GF-D8 (cell line): ENCODE data around the gene RAPGEF6.
A peak's percentile ranks its signal among the peaks of the same experiment; 100 is the strongest.
"Not testable (repeated sequence)": the region's sequence is repeated elsewhere in the genome, so short reads cannot be mapped to it uniquely, and the experiment has no call there.

Experiments
- DNase-seq: peaks from one replicate; lab custom pipeline; 2025; lab: John Stamatoyannopoulos, UW

The RAPGEF6 gene

DNA sequence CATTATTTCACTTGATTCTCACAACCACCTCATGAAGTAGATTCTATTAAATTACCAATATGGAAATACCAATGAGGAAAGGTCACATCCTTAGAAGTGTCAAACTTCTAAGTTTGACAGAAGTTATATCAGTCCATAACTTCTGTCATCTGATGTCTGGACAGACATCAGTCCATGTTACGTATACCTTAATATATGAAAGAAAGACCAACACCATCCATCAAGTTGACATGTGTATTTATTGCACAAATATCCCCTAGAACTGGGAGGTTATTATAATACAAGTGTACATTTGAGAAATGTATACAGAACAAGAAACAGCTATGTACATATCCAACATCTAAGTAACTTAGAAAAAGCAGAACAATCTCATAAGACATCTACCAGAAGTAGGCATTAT, 6.5 kb upstream of the RAPGEF6 start:
- DNase-seq: no peak

DNA sequence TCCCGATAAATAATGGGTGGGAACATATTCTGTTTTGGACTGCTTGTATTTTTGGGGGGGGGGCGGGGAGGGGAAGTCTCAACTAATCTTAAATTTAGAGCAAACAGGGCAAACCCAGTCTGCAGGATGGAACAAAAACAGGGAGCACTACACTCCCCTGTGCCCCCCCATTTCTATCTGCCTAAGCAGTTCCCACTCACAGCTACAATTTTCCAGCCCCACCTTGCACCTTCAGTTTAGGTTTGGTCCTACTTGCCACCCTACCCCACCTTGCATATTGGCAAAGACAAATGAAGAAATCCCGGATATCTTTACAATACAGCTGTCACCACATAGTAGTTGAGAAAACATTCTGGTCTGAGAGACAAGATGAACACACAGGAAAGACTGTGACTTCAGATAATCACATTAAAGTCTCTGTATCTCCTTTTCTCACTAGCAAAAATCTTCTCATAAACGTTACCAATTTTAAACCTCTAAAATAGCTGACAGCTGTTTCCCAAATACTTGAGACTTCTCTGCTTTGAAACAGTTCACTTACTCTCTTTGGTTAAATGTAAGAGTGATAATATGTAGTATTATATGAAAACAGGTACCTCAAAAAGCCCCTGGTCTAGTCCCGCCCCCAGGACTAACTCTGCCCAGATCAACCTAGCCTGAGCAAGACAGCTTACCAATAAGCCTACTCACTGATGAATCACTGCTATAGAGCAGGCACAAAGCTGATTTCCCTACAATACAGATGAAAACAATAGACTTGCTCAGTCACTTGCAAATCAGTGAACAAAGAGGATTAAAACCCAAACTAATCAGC, 5.2 kb upstream of the RAPGEF6 start:
- peak; percentile 62 for DNase-seq

DNA sequence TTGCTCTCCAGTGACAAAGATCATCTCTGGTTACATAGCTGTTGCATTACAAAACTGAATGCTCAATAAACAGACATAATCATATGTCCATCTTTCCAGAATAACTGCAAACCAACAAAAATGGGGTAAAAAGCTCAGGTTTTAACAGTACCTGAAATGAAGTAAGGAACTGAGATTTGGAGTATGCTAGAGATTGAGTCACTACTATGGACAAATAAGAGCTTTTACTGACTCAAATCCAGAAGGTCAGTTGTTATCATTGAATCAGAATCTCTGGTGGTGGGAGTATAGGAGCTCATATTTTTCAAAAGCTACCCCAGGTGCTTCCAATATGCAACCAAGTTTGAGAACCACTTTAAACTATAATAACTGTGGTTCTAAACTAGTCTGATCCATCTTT, 4.1 kb upstream of the RAPGEF6 start:
- DNase-seq: no peak

DNA sequence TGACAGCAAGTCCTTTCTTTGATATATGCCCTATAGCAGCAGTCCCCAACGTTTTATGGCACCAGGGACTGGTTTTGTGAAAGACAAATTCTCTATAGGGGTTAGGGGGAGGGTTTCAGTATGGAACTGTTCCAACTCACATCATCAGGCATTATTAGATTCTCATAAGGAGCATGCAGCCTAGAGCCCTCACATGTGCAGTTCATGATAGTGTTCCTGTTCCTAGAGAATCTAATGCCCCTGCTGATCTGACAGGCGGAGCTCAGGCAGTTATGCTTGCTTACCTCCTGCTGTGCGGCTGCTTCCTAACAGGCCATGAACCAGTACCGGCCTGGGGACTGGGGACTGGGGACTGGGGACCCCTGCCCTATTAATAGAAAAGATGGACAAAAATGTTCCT, 2.7 kb upstream of the RAPGEF6 start:
- DNase-seq: no peak

DNA sequence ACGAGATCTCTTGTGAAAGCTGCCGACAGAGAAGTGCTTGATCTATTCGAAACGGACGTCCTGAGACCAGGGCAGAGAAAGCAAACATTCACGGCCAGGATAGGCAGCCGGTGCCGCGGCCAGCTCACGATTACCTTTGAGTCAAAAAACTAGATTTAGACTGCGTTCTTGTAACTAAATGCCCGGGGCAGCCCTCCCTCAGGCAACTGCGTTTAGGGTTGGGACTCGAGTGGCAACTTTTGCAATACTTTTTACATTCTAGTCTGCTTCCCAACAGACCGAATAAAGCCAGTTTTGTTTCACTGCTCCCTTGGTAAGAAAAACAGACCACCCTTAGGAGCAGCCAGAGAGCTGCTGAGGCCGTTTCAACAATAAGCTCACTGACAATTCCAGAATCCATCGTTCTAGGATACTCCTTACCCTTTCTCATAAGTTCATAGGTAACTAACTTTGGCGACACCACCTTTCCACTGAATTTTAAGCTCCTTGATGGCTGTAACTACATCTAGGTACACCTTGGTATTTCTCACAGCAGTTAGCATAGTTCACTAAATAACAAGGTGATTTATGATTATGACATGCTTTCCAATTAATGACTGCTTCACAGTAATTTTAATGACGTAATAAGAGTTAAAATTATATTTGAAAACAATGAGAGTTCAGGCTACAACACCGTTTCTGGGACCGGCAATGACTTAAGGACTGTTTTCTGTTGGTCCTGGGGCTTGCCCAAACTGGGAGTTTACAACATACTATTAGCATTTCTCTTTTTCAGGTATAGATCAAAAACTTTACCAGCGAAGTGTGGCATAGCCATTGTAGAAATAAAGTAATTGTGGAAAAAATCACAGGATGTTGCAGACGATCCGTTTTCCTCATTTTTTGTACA, 899 bp upstream of the RAPGEF6 start:
- DNase-seq: no peak

DNA sequence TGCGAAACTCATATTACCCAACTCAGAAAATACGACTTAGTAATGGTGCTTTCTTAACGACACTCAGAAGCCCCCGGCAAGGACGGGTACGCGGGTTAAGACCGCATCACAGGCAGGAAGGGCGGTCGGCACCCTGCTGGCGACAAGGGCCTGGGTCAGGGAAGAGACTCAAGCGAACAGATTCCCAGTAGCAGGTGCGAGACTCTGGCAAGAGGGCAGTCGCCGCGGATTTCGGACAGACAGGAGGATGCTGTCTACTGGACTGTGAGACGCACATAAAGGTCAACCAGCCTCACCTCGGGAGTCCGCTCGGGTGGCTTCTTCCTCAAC, 398 bp downstream of the RAPGEF6 start:
- peak; percentile 40 for DNase-seq

DNA sequence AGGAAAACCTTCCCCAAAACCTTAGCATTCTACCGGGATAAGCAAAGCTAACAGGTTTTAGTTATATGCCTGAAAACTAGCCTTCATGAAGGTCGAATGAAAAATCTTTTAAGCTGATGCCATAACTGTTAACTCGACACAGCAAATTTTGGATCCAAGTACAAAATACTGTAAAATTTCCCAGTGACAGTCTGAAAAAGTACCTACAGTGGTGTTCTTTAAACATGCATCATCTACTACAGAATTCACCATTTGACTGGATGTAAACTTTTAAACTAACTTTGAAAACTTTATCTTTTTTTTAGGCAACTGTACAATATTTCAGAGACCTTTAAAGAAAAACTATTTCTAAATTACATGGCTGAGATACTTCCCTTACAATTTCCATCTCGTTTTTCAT, 791 bp downstream of the RAPGEF6 start:
- no peak for DNase-seq

DNA sequence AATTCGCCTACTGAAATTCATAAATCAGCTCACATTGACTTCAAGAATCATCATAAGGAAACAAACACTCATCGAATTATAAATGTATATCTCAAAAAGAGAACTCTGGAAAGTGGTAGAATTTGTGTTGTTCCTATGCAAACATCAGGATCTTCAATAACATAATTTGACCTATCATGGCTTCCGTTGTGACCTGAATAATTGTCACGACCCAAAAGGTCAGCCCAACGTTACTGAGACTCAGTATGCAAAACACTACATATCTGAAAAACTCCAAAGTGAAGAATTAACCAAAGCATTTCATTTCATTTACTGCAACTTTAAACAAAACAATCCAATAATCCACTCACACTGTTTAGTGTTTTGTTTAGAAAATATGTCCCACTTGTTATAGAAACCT, 1.2 kb downstream of the RAPGEF6 start:
- DNase-seq: no peak

DNA sequence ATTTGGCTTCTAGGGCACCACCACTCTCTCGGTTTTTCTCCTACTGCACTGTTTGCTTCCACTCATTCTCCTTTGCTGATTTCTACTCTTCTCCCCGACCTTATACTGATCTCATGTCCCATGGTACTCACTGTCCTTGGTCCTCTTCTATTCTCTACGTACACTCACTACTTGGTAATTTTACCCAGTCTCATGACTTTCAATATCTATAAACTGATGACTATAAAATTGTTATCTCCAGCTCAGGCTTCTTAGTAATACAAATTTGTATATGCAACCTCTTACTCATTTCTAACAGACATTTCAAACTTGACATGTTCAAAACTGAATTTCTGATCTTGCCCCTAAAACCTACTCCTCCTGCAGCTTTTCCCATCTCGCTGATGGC, 4.1 kb downstream of the RAPGEF6 start:
- DNase-seq: no peak

DNA sequence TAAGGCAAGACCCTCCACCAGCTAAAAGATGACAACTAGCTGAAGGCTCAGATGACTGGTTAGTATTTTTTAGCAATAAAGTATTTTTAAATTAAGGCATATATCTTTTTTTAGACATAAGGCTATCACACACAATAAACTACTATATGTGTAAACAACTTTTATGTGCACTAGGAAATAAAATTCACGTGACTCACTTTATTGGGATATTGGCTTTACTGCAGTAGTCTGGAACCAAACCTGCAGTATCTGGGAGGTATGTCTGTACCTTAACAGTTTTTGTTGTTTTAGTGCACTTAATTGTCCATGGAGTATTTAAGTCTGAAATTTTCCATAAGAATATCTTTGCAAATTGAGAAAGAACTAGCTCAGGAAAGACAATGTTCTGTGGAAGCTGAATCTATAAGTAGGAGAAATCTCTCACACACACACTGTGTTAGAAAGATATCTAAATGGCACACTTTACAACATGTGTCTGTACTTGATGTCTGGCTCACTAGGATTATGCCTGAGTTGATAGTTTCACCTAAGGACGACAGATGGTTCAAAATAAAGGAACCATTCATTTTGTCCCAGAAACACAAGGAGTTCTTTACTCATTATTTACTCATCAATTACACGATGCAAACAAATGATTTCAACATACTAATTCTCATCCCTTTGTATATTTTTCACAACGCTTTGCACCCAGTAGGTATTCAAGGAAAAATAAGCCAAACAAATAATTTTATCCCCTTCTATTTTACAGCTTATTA, 4.6 kb downstream of the RAPGEF6 start:
- no peak for DNase-seq

DNA sequence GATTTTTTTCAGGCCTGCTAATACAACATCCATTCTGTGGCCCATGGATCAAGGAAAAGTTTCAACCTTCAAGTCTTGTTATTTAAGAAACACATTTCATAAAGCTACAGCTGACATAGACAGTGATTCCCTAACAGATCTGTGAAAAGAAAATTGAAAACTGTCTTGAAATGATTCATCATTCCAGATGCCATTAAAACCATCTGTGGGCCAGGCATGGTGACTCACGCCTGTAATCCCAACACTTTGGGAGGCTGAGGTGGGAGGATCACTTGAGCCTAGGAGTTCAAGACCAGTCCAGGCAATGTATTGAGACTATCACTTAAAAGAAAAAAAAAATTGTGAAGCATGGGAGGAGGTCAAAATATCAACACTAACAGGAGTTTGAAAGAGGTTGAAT, 6.0 kb downstream of the RAPGEF6 start:
- no peak for DNase-seq

DNA sequence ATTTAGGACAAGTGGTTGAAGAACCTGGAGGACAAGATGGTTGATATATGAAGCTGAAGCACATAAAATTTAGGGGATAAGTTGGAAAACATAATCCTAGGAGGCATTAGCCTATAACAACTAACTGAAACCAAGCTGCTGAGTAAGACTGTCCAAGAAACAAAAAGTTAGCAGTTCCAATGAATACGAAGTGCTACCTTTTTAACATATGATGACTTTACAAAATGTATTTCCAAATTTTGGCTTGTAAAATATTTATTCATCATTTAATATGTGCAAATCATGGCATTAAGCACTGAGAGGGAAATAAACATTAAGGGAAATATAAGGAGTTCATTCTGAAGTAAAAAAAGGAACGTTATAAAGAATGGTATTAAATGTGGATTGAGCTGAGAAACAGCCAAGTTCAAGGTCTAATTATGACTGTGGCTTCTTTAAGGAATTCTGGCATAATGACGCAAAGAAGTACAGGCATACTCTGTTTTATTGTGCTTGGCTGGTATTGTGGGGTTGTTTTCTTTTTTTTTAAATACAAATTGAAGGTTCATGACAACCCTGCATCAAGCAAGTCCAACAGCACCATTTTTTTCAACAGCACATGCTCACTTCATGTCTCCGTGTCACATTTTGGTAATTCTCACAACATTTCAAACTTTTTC, 7.7 kb downstream of the RAPGEF6 start:
- no peak for DNase-seq

DNA sequence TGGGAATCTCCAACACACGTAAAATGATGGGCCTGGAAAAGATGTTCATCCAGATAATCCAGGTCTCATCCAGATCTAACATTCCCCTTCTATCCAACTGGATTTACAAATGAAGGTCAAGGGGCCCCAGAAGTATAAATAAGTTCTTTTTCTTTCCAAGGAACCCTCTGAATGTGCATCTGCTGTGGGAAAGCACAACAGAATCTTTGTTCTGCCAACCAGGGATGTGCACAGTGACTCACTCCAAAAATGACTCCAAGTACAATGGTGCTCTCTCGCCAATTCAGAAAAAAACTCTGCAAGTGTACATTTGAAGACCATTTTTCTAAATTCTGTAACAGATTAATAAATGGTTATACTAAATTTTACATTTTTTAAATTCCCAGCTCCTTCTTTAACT, 12.4 kb downstream of the RAPGEF6 start:
- DNase-seq: no peak

DNA sequence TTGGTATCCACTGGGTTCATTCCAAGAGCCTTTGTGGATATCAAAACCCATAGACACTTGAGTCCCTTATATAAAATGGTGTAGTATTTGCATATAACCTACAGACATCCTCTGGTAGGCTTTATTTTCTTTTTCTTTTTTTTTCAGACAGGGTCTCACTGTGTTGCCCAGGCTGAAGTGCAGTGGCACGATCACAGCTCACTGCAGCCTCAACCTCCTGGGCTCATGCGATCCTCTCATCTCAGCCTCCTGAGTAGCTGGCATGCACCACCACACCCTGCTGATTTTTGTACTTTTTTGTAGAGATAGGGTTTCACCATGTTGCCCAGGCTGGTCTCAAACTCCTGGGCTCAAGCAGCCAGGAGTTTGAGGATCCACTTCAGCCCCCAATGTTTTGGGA, 13.9 kb downstream of the RAPGEF6 start:
- DNase-seq: not testable (repeated sequence)

DNA sequence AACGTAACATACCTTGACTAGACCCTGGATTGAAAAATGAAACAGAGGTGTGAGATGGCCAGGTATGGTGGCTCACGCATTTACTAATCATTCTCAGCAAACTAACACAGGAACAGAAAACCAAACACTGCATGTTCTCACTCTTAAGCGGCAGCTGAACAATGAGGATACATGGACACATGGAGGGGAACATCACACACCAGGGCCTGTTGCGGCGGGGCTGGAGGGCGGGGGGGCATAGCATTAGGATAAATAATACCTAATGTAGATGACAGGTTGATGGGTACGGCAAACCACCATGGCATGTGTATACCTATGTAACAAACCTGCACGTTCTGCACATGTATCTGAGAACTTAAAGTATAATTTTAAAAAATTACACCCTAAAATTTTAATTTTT, 15.9 kb downstream of the RAPGEF6 start:
- no peak for DNase-seq

DNA sequence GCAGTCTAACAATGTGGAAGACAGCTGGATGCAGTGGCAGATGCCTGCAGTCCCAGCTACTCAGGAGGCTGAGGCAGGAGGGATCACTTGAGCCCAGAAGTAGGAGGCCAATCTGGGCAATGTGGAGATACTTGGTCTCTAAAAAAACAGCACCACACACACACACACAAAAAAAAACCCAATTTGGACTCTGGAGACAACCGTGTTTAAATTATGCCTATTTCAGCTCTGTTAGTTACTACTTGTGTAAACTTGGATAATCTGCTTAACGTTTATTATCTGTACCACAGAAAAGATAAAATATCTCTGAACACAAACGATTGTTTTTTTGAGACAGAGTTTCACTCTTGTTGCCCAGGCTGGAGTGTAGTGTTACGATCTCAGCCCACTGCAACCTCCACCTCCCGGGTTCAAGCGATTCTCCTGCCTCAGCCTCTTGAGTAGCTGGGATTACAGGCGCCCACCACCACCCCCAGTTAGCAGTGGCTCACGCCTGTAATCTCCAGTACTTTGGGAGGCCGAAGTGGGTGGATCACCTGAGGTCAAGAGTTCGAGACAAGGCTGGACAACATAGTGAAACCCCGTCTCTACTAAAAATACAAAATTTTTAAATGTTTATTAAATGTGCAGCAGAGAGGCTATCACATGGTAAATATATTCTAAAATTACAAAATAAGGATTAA, 17.7 kb downstream of the RAPGEF6 start:
- no peak for DNase-seq

DNA sequence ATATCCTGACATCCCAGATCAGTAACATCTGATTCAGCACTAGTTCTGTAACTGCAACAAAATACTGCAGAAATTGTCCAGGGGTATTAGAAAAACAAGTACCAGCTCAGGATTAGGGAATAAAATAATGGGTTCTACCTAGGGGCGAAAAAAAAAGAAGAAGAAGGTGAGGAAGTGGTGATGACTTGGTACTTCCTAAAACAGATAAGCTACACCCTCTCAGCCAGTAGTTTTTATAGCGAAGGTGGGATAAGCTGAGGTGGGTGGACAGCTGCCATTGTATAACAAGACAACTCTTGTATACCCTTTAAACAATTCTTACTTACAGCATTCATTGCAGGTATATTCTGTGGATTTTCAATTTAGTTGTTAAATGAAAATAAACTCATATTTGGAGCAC, 19.1 kb downstream of the RAPGEF6 start:
- DNase-seq: no peak

DNA sequence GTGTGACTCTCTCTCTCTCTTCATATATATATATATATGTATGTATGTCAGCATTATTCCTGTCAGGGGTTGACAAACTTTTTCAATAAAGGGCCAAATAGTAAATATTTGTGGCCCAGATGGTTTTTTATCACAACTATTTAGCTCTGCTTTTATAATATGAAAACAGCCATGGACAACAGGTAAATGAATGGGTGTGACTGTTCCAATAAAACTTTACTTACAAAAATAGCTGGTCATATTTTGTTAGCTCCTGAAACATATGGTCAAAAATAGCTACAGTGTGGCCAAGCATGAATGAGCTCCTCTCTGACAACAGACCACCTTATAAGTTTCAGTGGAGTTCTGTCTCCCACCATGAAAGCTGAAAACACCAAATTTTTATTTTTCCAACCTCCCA, 21.6 kb downstream of the RAPGEF6 start:
- DNase-seq: no peak

DNA sequence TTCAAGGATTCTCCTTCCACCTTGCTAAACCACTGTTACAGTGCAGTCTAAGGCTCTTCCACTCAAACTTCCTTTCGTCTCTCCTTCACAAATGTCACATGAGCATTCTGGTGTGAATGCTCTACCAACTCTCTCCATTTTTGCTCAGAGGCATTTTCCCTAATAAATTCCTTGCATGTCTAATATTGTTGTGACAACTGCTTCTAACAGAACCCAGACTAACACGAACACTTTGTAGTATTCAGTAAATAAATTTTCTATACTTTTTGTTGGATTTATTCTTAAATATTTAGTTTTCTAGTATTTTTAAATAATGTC, 24.0 kb downstream of the RAPGEF6 start:
- DNase-seq: no peak

DNA sequence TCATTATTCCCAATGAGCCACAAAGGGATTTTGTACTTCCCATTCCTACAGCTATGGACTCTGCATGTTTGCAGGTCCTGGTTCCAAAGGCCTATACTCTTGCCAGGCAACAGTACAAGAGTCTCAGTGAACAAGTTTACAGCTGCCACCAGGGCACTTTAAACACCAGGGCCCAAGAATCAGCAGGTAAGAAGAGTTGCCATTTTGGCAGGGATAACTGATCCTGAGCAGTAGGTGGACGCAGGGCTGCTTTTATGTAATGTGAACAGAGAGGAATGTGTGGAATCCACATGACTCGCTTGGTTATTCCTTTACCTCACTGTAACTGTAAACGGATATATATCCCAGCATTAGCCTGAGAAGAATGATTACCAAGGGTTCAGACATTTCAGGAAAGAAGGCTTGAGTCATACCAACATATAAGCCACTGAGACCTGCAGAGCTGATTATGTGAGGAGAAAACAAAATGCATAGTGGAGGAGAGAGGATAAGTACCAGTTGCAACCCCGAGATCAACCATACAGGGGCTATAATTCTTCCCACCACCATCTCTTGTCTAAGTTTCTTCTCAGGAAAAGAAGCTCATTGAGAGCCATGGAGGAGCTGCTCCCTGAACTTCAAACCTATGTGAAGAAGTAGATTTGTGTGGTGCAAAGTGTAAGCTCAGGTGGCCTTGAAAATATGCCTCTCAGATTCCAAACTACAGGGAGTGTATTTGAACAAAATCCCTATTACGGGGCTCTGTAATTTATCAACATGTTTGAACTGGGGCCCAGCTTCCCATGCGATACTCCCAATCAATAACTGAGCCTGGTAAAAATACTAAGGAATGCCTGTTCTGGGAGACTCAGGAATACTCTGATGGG, 24.6 kb downstream of the RAPGEF6 start:
- DNase-seq: no peak

DNA sequence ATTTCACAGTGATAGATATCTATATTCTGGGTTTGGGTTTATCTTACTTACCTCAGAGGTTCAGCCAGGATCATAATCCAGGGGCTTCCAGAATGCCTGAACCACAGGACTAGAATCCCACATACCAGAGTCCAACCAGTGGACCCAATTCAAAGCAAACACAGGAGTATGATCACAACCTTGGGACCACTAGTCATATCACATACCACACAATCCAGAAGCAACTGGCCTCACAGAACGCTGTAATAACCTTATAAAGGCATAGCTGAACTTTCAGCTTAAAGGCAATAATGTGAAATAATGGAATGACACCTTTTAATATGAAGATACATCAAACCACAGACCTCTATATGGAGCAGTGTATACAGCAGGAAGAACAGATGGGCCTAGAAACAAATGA, 25.3 kb downstream of the RAPGEF6 start:
- DNase-seq: no peak
